CD4-positive, alpha-beta T cell treated with Interleukin-6 for 4 hours (primary cell): ENCODE data around the gene HAVCR2.
"Not testable (repeated sequence)": the region's sequence is repeated elsewhere in the genome, so short reads cannot be mapped to it uniquely, and the experiment has no call there.

Source experiments
- DNase-seq: peaks from one replicate; pipeline ENCODE4 v3.0.0-alpha.2; 2020; ENCODE audit warnings: mixed read lengths

Gene HAVCR2

DNA sequence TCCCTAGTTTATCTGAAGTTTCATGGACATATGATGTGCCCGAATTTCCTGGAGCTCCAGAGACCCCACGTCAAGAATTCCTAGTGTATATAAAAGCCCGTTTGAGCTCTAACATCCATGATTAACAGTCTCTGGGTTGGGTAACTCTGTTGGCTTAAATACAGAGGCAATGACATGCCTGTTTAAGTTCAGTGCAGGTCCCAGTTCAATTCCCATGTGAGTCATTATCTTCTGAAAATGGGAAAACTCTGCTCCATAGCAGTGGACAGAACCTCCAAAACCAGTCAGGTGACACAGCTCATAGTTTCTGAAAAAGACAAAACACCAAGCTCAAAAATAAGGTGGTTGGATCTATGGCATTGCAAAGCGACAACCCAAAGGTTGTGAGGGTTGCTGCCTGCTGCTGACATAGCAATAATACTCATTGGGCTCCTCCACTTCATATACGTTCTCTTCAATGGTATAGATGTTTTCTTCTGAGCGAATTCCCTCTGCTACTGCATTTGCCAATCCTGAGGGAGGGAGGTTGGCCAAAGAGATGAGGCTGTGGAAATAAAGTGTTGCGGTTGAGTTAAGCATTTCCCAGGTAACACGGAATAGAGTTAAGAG lies 22.0 kb downstream of the HAVCR2 start:
- no peak for DNase-seq

- DNase-seq = no peak
Measured at GRCh38 chr5:157085930-157086329, 22.9 kb downstream of the HAVCR2 start.

GRCh38 chr5:157080286-157080685 lies 28.6 kb downstream of the HAVCR2 start:
- no peak for DNase-seq

GRCh38 chr5:157076558-157076957 lies 32.3 kb downstream of the HAVCR2 start:
- no peak for DNase-seq

DNA sequence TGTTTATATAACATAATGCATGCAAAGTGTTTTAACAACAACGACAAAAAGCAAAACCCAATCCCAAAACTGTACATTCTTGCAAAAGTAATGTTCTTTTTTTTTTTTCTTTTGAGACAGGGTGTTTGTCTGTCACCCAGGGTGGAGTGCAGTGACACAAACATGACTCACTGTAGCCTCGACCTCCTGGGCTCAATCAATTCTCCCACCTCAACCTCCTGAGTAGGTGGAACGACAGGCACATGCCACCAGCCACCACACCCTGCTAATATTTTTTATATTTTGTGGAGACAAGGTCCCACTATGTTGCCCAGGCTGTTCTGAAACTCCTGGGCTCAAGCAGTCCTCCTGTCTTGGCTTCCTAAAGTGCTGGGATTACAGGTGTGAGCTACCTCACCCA lies 36.3 kb downstream of the HAVCR2 start:
- DNase-seq = peak; percentile 8

DNA sequence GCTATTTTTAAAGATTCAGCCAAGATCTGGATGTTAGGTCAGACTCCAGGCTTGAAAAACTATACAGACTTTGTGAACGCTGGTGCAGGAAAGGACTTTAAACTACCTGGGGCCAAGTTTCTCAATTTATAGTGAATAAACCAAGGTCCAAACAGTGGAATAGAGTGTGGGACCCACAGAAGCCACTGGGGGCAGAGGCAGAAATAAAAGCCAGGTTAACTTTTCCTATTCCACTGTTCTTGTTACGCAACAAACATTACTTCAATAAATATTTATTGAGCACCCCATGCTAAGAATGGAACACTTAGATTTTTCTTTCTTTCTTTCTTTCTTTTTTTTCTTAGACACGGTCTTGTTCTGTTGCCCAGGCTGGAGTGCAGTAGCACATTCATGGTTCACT lies 38.9 kb downstream of the HAVCR2 start:
- no peak for DNase-seq

DNA sequence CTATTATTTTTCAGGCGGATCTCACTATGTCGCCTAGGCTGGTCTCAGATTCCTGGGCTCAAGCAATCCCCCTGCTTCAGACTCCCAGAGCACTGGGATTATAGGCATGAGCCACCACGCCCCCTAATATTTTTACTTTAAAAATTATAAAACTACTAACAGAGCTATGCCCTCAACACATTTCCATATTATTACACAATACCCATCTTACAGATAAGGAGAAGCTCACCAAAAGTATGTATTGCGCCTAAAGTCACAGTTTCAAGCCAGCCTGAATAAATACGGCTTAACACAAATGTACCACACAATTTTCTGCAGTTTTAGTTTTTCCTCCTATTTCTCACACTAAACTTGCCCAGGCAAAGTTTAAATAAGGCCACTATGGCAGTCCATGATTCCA lies 40.1 kb downstream of the HAVCR2 start:
- no peak for DNase-seq

DNA sequence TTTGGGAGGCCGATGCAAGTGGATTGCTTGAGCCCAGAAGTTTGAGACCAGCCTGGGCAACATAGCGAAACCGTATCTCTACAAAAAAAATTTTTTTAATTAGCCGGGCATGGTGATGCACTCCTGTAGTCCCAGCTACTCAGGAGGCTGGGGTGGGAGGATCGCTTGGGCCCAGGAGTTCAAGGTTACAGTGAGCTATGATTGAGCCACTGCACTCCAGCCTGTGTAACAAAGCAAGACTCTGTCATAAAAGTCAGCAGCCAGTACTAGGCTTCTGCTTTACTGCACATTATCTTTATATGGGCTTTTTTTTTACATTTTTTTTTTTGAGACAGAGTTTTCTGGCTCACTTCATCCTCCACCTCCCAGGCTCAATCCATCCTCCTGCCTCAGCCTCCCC lies 40.5 kb downstream of the HAVCR2 start:
- no peak for DNase-seq

GRCh38 chr5:157067005-157067404 lies 41.8 kb downstream of the HAVCR2 start:
- DNase-seq = no peak

GRCh38 chr5:157066080-157066479 lies 42.8 kb downstream of the HAVCR2 start:
- no peak for DNase-seq

- DNase-seq = no peak
Measured at GRCh38 chr5:157063776-157064430, 44.9 kb downstream of the HAVCR2 start.

- no peak for DNase-seq
Measured at GRCh38 chr5:157059891-157060290, 49.0 kb downstream of the HAVCR2 start.

- DNase-seq = no peak
Measured at GRCh38 chr5:157059093-157059539, 49.7 kb downstream of the HAVCR2 start, which contains the start of gene HAVCR1. TSS of gene HAVCR1 (minus strand) at chr5:157059116. CDS start at chr5:157057943, 1,173 bp downstream.

GRCh38 chr5:157057459-157058370 lies 51.1 kb downstream of the HAVCR2 start:
- no peak for DNase-seq

GRCh38 chr5:157056848-157057247 lies 52.0 kb downstream of the HAVCR2 start:
- DNase-seq = not testable (repeated sequence)

DNA sequence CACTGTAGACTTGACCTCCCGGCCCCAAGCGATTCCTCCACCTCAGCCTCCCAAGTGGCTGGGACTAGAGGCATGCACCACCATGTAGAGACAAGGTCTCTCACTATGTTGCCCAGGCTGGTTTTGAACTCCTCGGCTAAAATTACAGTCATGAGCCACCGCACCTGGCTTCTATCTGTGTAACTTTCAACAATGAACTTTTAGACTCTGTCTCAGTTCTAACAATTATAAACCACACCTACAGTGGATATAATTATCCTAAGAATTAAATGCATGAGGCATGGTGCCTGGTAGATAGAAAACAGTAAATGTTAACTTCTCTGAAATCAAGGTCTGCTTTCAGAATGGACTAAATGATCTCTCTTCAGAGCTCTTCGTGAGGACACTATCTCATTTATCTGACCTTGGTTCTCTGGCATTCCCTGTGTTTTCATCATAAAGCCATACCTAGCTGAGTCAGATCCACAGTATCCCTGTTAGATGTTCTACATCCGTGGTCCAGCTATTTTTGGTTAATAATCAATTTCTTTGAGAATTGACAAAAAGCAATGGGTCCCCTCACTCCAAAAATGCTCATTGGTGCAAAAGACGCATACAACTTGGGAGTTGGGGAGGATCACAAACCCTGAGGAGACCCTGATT lies 57.1 kb downstream of the HAVCR2 start:
- no peak for DNase-seq

- peak; percentile 29 for DNase-seq
Measured at GRCh38 chr5:157050050-157050449, 58.8 kb downstream of the HAVCR2 start.

GRCh38 chr5:157049605-157050004 lies 59.2 kb downstream of the HAVCR2 start:
- DNase-seq = no peak

- no peak for DNase-seq
Measured at GRCh38 chr5:157047898-157048297, 60.9 kb downstream of the HAVCR2 start.

GRCh38 chr5:157047016-157047415 lies 61.8 kb downstream of the HAVCR2 start:
- not testable (repeated sequence) for DNase-seq

DNA sequence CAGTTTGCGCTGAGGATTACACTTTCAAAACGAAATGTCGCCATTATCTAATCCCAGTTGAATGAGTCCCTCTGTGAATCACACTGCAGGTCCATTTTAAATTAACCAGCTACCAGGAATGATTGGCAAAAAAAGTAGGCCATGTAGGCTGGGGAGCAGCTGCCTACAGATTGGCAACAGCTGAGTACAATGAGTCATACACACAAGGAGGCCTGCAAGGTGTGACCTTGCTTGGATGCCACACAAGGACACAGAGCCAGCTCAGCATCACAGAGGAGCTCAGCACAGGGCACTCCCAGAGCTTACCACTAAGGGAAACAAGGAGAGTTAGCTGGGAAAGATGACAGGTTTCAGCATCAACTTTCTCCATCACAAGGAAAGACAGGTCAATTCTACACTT lies 62.8 kb downstream of the HAVCR2 start:
- DNase-seq = peak; percentile 22

DNA sequence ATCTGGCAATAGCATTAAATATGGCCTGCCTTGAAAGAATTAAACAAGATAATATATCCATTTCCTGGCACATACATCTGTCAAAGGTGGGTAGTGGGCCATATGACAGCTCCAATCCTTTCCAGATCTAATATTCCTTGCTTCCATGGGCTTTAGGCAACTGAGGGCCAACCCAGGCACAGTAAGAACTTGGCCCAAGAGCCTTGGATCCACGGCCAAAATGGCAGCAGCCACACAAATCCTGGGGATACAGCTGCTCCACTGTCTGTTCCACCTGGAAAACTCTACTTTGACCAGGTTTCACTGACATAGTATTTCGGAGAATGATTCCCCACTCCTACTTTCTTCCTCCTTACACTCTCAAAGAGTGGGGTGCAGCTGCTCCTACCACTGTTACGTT lies 63.2 kb downstream of the HAVCR2 start:
- no peak for DNase-seq

GRCh38 chr5:157038568-157039187 lies 70.2 kb downstream of the HAVCR2 start:
- no peak for DNase-seq
